ENCODE results near the gene PRIM1. TPM values are rescaled to one million over a fixed set of nuclear protein-coding genes. Genes with fewer than 3 reads are reported as not detected.
A peak's percentile ranks its signal among the peaks of the same experiment; 100 is the strongest.

PRIM1 gene
- total and polyA plus RNA-seq, 2 of the 13 experiments (the other 11 are each of a cell fraction or from before 2014, with no cell fraction given), result 30.0 to 47.3 TPM

DNA sequence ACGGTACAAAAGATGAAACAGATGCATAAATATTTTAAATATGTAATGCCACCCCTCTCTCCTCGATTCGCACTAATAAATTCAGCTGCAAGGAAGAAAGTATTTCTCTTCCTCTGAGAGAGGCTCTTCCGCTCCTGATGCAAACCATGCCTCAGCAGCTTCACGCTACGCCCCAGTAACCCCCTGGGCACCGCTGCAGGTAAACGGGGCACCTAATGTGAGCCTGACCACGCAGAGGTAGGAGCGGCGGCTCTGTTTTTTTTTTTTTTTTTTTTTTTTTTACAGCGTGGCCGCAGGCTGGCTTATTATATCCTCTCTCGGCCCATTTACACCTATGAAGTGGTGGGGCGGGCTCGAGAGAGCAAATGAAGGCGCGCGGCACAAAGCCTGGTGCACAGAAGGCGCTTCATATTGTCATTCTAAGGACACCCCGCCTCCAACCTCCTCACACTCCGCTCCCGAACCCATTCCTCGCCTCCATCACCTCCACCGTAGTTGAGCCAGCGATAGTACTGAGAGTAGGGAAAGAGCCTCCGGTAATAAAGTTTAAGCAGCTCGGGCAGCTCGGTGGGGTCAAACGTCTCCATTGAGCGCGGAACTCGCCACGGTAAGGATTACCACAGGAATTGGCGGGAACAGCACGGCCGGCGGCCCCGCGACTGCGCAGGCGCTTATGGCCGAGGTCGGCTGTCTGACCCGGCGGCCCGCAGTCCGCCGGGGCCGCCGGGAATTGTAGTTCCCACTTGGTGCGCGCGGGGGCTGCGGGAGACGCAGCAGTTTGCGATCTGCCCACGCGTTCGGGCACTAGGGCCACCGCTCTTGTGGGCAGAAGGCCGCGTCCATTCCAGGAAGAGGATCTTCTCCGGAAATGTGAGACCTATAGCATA is at the start of gene PRIM1 (continued):
- TF ChIP-seq HNF4A (CRISPR knock-in tag; IDR thresholded peaks at IDR 0.05) (no peak), BORCS8-MEF2B (CRISPR knock-in tag; IDR thresholded peaks at IDR 0.05) (peak; percentile 62; the same call in 1 of the 2 replicates), TOE1 (CRISPR knock-in tag; IDR thresholded peaks at IDR 0.05) (0 out of 2 replicates have a peak, but pooled peaks have one; percentile 61), FUBP1 (CRISPR knock-in tag; IDR thresholded peaks at IDR 0.05; ENCODE audit: borderline replicate concordance) (no peak), PITX1 (CRISPR knock-in tag; IDR thresholded peaks at IDR 0.05) (peak; percentile 82), SRSF1 (optimal IDR thresholded peaks at IDR 0.05; ENCODE audit: low read depth, low read length) (no peak), GFI1 (CRISPR knock-in tag; IDR thresholded peaks at IDR 0.05; ENCODE audit: borderline replicate concordance) (no peak; the same call in 1 of the 2 replicates), GTF2F1 (IDR thresholded peaks at IDR 0.05; ENCODE audit: low read length) (no peak), SIN3A (IDR thresholded peaks at IDR 0.05; ENCODE audit: borderline replicate concordance, low read depth, low read length) (peak; percentile 51; the same call in 1 of the 2 replicates), YEATS4 (CRISPR knock-in tag; IDR thresholded peaks at IDR 0.05; ENCODE audit: borderline replicate concordance) (0 out of 2 replicates have a peak, but pooled peaks have one; percentile 56), KMT2B (CRISPR knock-in tag; IDR thresholded peaks at IDR 0.05) (peak; percentile 85), ZNF75D (CRISPR knock-in tag; IDR thresholded peaks at IDR 0.05; ENCODE audit: borderline replicate concordance) (no peak), SATB2 (CRISPR knock-in tag; IDR thresholded peaks at IDR 0.05) (no peak), TSC22D2 (CRISPR knock-in tag; IDR thresholded peaks at IDR 0.05; ENCODE audit: borderline replicate concordance) (0 out of 2 replicates have a peak, but pooled peaks have one; percentile 43), PAF1 (CRISPR knock-in tag; IDR thresholded peaks at IDR 0.05) (no peak), CBX1 (IDR thresholded peaks at IDR 0.05; ENCODE audit: low read depth) (no peak), MIER3 (CRISPR knock-in tag; IDR thresholded peaks at IDR 0.05; ENCODE audit: borderline replicate concordance) (0 out of 2 replicates have a peak, but pooled peaks have one; percentile 67), ZNF430 (CRISPR knock-in tag; IDR thresholded peaks at IDR 0.05) (peak; percentile 30; the same call in 1 of the 2 replicates), HINFP (CRISPR knock-in tag; IDR thresholded peaks at IDR 0.05; ENCODE audit: low read depth) (no peak), ZKSCAN5 (CRISPR knock-in tag; IDR thresholded peaks at IDR 0.05) (0 out of 2 replicates have a peak, but pooled peaks have one; percentile 43), SRF (IDR thresholded peaks at IDR 0.05; ENCODE audit: low read depth, low read length) (no peak), CBFB (CRISPR knock-in tag; IDR thresholded peaks at IDR 0.05) (peak; percentile 66; the same call in 1 of the 2 replicates), GLI4 (CRISPR knock-in tag; IDR thresholded peaks at IDR 0.05; ENCODE audit: borderline replicate concordance) (peak; percentile 59; the same call in 1 of the 2 replicates), TAF15 (IDR thresholded peaks at IDR 0.05; ENCODE audit: low read depth, low read length, poor library complexity, severe bottlenecking) (no peak), TIGD3 (CRISPR knock-in tag; IDR thresholded peaks at IDR 0.05; ENCODE audit: borderline replicate concordance) (no peak), DPF2 (CRISPR knock-in tag; IDR thresholded peaks at IDR 0.05; ENCODE audit: borderline replicate concordance, low read depth) (no peak)
